HCT116 (cell line): Measurements from ENCODE around the gene SEPTIN12. TPM values are rescaled to one million over a fixed set of nuclear protein-coding genes. Genes with fewer than 3 reads are reported as not detected.

Source experiments
- ATAC-seq: fragments of 200-7000 bp; cut with Tn5 transposase; 2 replicates; pipeline ENCODE4 v1.9.1; 2020; ENCODE audit warnings: mild to moderate bottlenecking, moderate library complexity
- BruUV-seq: library from RNA; stranded (reverse); fragments of 400-500 nt; replicated peaks from 2 replicates; lab custom pipeline; 2021; lab: Mats Ljungman, UMichigan
- CTCF ChIA-PET: fragments of 300-600 bp; sonication (Branson Sonifier 250); formaldehyde crosslinking; loops from one replicate; lab custom pipeline; 2021; ENCODE audit warnings: antibody characterized with exemption; lab: Charles Lee
- POLR2A ChIA-PET: fragments of 300-600, 350-600 bp; sonication (Branson Sonifier 250); formaldehyde crosslinking; loops from one replicate; lab custom pipeline; 2021; ENCODE audit warnings: antibody characterized with exemption; lab: Charles Lee
- RAD21 ChIA-PET, 2 experiments: fragments of 300-600 bp; sonication (Branson Sonifier 250); formaldehyde crosslinking; loops; one replicate each; lab custom pipeline; 2023; ENCODE audit warnings: low total read pairs in 2 of 2; ENCODE audit not compliant: uncharacterized antibody in 2 of 2, unreplicated experiment in 2 of 2, low non-redundant PET in 1 of 2; lab: Charles Lee
- DNase-seq: peaks from one replicate; pipeline ENCODE4 v3.0.0-alpha.2; 2010; ENCODE audit warnings: low read depth, low spot score
- H2AFZ ChIP-seq: fragments of 200-600 bp; shearing (Covaris generic), sonication (generic); 2 replicates; pipeline ENCODE4 v1.6.1; 2017; ENCODE audit warnings: low read depth, mixed run types, mixed read lengths, antibody characterized with exemption, low read length; ENCODE audit not compliant: poor library complexity, severe bottlenecking
- H3K27ac ChIP-seq: 2 replicates; pipeline ENCODE4 v1.5.1; 2012; ENCODE audit warnings: low read depth, low read length
- H3K27me3 ChIP-seq: fragments of 200-600 bp; sonication (generic); 2 replicates; pipeline ENCODE4 v1.6.1; 2016; ENCODE audit warnings: mixed run types, low read length, mixed read lengths; ENCODE audit not compliant: insufficient read depth
- H3K36me3 ChIP-seq, 2 experiments: fragments of 200-500 bp in 1 of 2; fragments of 200-600 bp in 1 of 2; sonication (Bioruptor generic) in 1 of 2; sonication (generic) in 1 of 2; 2 replicates each; pipeline versions ENCODE4 v1.5.1 to v1.6.1; 2014 to 2016; ENCODE audit warnings: low read length in 2 of 2, inconsistent platforms in 1 of 2, mixed read lengths in 1 of 2, mixed run types in 1 of 2; ENCODE audit not compliant: insufficient read depth in 2 of 2, control insufficient read depth in 1 of 2
- H3K4me1 ChIP-seq, 2 experiments: fragments of 200-600 bp in 1 of 2; sonication (generic) in 1 of 2; 2 replicates each; pipeline versions ENCODE4 v1.5.1 to v1.6.1; 2012 to 2017; ENCODE audit warnings: low read length in 2 of 2, inconsistent platforms in 1 of 2, mild to moderate bottlenecking in 1 of 2, mixed read lengths in 1 of 2, mixed run types in 1 of 2, moderate library complexity in 1 of 2; ENCODE audit not compliant: insufficient read depth in 2 of 2, control insufficient read depth in 1 of 2
- H3K4me2 ChIP-seq: fragments of 200-600 bp; sonication (generic); 2 replicates; pipeline ENCODE4 v1.6.1; 2017; ENCODE audit warnings: mixed run types, low read length, mixed read lengths
- H3K4me3 ChIP-seq, 2 experiments: fragments of 200-600 bp in 1 of 2; sonication (generic) in 1 of 2; replicated peaks in 1 of 2; 2 replicates each; pipeline ENCODE4 v1.5.1; 2011 to 2016; ENCODE audit warnings: low read length in 2 of 2, control low read depth in 1 of 2, low read depth in 1 of 2, mild to moderate bottlenecking in 1 of 2, mixed read lengths in 1 of 2, mixed run types in 1 of 2
- H3K79me2 ChIP-seq: fragments of 200-600 bp; sonication (generic); 2 replicates; pipeline ENCODE4 v1.6.1; 2017; ENCODE audit warnings: mild to moderate bottlenecking, mixed run types, low read length, moderate library complexity, mixed read lengths; ENCODE audit not compliant: insufficient read depth
- H3K9ac ChIP-seq: fragments of 200-600 bp; sonication (generic); 2 replicates; pipeline ENCODE4 v1.6.1; 2016; ENCODE audit warnings: low read length, mixed read lengths
- H3K9me2 ChIP-seq: fragments of 200-600 bp; sonication (generic), shearing (Covaris generic); 2 replicates; pipeline ENCODE4 v1.6.1; 2017; ENCODE audit warnings: mixed run types, mild to moderate bottlenecking, moderate library complexity; ENCODE audit not compliant: insufficient read depth
- H3K9me3 ChIP-seq, 2 experiments: fragments of 200-500 bp in 1 of 2; fragments of 200-600 bp in 1 of 2; sonication (Bioruptor generic) in 1 of 2; sonication (generic) in 1 of 2; 2 replicates each; pipeline ENCODE4 v1.6.1; 2014 to 2017; ENCODE audit warnings: low read length in 2 of 2, mixed read lengths in 2 of 2, inconsistent platforms in 1 of 2, low read depth in 1 of 2, mild to moderate bottlenecking in 1 of 2, mixed run types in 1 of 2, moderate library complexity in 1 of 2; ENCODE audit not compliant: control insufficient read depth in 1 of 2, insufficient read depth in 1 of 2
- H4K20me1 ChIP-seq: fragments of 200-600 bp; sonication (generic), shearing (Covaris generic); 2 replicates; pipeline ENCODE4 v1.6.1; 2017; ENCODE audit warnings: mixed run types, mild to moderate bottlenecking, moderate library complexity; ENCODE audit not compliant: insufficient read depth
- EGR1 ChIP-seq: IDR thresholded peaks from 2 replicates; pipeline ENCODE4 v1.6.1; 2012; ENCODE audit warnings: low read depth
- ELF1 ChIP-seq: IDR thresholded peaks from 2 replicates; pipeline ENCODE4 v1.6.1; 2012; ENCODE audit warnings: low read depth, borderline replicate concordance
- EZH2phosphoT487 ChIP-seq: fragments of 200-600 bp; IDR thresholded peaks from 2 replicates; pipeline ENCODE4 v1.6.1; 2018; ENCODE audit warnings: antibody characterized with exemption, borderline replicate concordance
- MAX ChIP-seq: IDR thresholded peaks from 2 replicates; pipeline ENCODE4 v1.6.1; 2012
- POLR2A ChIP-seq: IDR thresholded peaks from 2 replicates; pipeline ENCODE4 v1.7.0; 2011; ENCODE audit warnings: borderline replicate concordance; ENCODE audit not compliant: insufficient read depth, insufficient read length; ENCODE audit errors: extremely low read depth
- POLR2AphosphoS5 ChIP-seq: IDR thresholded peaks from 2 replicates; pipeline ENCODE4 v1.6.1; 2011; ENCODE audit warnings: mild to moderate bottlenecking, low read depth, low read length, moderate library complexity
- SIN3A ChIP-seq: IDR thresholded peaks from 2 replicates; pipeline ENCODE4 v1.6.1; 2012; ENCODE audit warnings: low read depth
- SP1 ChIP-seq: IDR thresholded peaks from 2 replicates; pipeline ENCODE4 v1.6.1; 2012; ENCODE audit warnings: low read depth
- TCF7L2 ChIP-seq: IDR thresholded peaks from 2 replicates; pipeline ENCODE4 v1.7.0; 2011; ENCODE audit warnings: borderline replicate concordance, inconsistent platforms; ENCODE audit not compliant: insufficient read depth, insufficient read length; ENCODE audit errors: extremely low read depth
- YY1 ChIP-seq: IDR thresholded peaks from 2 replicates; pipeline ENCODE4 v1.6.1; 2011; ENCODE audit warnings: low read length, low read depth, moderate library complexity, mild to moderate bottlenecking; ENCODE audit not compliant: insufficient replicate concordance; ENCODE audit errors: extremely low read depth
- ZBTB33 ChIP-seq: IDR thresholded peaks from 2 replicates; pipeline ENCODE4 v1.6.1; 2011; ENCODE audit warnings: mild to moderate bottlenecking, low read length, moderate library complexity; ENCODE audit not compliant: insufficient replicate concordance; ENCODE audit errors: extremely low read depth
- ZFX ChIP-seq: fragments of 450-650 bp; IDR thresholded peaks from 2 replicates; pipeline ENCODE4 v1.6.1; 2017
- ZNF274 ChIP-seq: fragments of 200-500 bp; sonication (Bioruptor generic); IDR thresholded peaks from 2 replicates; pipeline ENCODE4 v1.6.1; 2014; ENCODE audit warnings: mild to moderate bottlenecking, low read depth, low read length, inconsistent platforms
- intact Hi-C: fragments of 100-400 bp; cut with micrococcal nuclease; formaldehyde crosslinking; loops from 2 replicates; pipeline ENCODE4 v1.10.0; 2022
- total RNA-seq: library from RNA; stranded (reverse); gene quantifications from one replicate; pipeline ENCODE4 v1.2.1, GENCODE V29; 2021; ENCODE audit not compliant: unreplicated experiment
- TF ChIP-seq, protein P1 (sequence below): IDR thresholded peaks from 2 replicates; pipeline ENCODE4 v1.6.1; 2012; ENCODE audit warnings: low read depth

The SEPTIN12 gene
- total RNA-seq, 1 experiment from 2014 or later = not detected

GRCh38 chr16:4767872-4768548 lies 20.1 kb downstream of the SEPTIN12 start (continued):
- TF ChIP-seq TCF7L2 = no peak
- no peak for TF ChIP-seq ELF1

- CTCF ChIA-PET = no interaction called here
- Histone ChIP-seq H2AFZ (no peak within 1 kb of the TSS), H3K27ac (peak within 1 kb of the TSS; percentile 56), H3K9me3 (no peaks in the 10 kb centered on the region), H3K4me1 (peaks cover 12 to 23% of the 10 kb centered on the region in 2 experiments), H3K4me2 (peak within 1 kb of the TSS; percentile 82), H3K27me3 (no peaks in the 10 kb centered on the region), H3K36me3 (peaks cover 8 to 10% of the 10 kb centered on the region in 2 experiments; a peak in 3 of 4 replicates), H3K4me3 (peak within 1 kb of the TSS; percentile 92 to 93), H3K9ac (peak within 1 kb of the TSS; percentile 91), H3K79me2 (peaks cover 21% of the 10 kb centered on the region; the same call in 1 of the 2 replicates)
- POLR2A ChIA-PET = interaction anchor here (0.7 kb wide), 1 partner anchor 547 kb away, joined by 3 read pairs; no protein-coding TSS in a partner anchor
- TF ChIP-seq SIN3A = peak; percentile 74
- peak; percentile 99; the same call in 1 of the 2 replicates for TF ChIP-seq ZFX
- TF ChIP-seq MAX = peak; percentile 86
- TF ChIP-seq, protein P1, sequence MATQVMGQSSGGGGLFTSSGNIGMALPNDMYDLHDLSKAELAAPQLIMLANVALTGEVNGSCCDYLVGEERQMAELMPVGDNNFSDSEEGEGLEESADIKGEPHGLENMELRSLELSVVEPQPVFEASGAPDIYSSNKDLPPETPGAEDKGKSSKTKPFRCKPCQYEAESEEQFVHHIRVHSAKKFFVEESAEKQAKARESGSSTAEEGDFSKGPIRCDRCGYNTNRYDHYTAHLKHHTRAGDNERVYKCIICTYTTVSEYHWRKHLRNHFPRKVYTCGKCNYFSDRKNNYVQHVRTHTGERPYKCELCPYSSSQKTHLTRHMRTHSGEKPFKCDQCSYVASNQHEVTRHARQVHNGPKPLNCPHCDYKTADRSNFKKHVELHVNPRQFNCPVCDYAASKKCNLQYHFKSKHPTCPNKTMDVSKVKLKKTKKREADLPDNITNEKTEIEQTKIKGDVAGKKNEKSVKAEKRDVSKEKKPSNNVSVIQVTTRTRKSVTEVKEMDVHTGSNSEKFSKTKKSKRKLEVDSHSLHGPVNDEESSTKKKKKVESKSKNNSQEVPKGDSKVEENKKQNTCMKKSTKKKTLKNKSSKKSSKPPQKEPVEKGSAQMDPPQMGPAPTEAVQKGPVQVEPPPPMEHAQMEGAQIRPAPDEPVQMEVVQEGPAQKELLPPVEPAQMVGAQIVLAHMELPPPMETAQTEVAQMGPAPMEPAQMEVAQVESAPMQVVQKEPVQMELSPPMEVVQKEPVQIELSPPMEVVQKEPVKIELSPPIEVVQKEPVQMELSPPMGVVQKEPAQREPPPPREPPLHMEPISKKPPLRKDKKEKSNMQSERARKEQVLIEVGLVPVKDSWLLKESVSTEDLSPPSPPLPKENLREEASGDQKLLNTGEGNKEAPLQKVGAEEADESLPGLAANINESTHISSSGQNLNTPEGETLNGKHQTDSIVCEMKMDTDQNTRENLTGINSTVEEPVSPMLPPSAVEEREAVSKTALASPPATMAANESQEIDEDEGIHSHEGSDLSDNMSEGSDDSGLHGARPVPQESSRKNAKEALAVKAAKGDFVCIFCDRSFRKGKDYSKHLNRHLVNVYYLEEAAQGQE = no peak
- TF ChIP-seq ZBTB33 = peak; percentile 51
- TF ChIP-seq YY1 = no peak
- peak; percentile 81 for TF ChIP-seq POLR2A
- TF ChIP-seq ZNF274 = no peak
- TF ChIP-seq POLR2AphosphoS5 = peak; percentile 80
- TF ChIP-seq EZH2phosphoT487 = no peak
- TF ChIP-seq ELF1 = no peak
- TF ChIP-seq SP1 = peak; percentile 94
- TF ChIP-seq EGR1 = peak; percentile 80
- TF ChIP-seq, all 23 proteins: peak for 8
- BruUV-seq = no TSS peak
- DNase-seq (peak; percentile 90), ATAC-seq (peak; percentile 87)
- intact Hi-C loops = loop anchor here (2.0 to 5.0 kb wide), 2 partner anchors 32 to 180 kb away; partner anchors contain the start of genes ANKS3 and DNAAF8
- no peaks in the 10 kb centered on the region for H4K20me1 ChIP-seq
- H3K9me2 ChIP-seq = no peaks in the 10 kb centered on the region
- RAD21 ChIA-PET = interaction anchor here in 1 of 2 experiments (1.2 kb wide), 1 partner anchor 36 kb away, joined by 3 read pairs; the partner anchor contains the start of gene ROGDI
Observed at GRCh38 chr16:4766875-4767628, 21.1 kb downstream of the SEPTIN12 start, which contains the start of gene ZNF500. TSS of gene ZNF500 (minus strand) at chr16:4767162. CDS start at chr16:4765978, 1,184 bp downstream.
